NCI-H1092 treated with DMSO at 0.1 percent for 48 hours (cell line): ENCODE data around the gene MYO7A.
A peak's percentile ranks its signal among the peaks of the same experiment; 100 is the strongest.

Experiments used
- DNase-seq: peaks from one replicate; lab custom pipeline; 2025; lab: John Stamatoyannopoulos, UW

MYO7A gene

GRCh38 chr11:77111946-77112345 is 16.1 kb upstream of the MYO7A start:
- DNase-seq, result no peak

DNA sequence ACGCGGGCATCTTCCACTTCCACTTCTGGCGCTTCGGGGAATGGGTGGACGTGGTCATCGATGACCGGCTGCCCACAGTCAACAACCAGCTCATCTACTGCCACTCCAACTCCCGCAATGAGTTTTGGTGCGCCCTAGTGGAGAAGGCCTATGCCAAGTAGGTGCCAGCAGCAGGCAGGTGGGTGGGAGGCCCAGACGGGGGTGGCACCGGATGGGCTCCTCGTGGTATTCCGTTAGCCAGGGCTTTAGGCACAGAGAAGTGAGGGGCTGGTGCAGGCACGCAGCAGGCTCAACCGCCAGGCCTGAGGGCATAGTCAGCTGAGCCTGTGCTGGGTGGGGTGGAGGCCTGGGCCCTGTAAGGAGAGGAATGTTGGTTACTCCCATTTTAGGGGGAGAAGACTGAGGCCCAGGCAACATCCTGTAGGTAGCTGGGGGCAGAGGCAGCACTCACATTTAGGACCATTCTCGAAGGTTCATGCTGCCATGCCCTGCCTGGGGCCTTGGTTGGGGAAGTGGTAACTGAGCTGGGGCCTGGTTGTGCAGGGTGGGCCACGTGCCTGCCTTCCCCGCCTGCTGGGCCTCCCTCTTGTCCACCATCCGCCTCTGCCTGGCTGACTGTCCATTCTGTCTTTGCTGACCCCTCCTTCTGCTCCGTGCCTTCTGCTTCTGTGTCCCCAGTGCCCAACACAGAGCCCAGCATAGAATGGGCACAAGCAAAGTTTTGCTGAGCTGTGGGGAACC is 15.2 kb upstream of the MYO7A start:
- no peak for DNase-seq

DNA sequence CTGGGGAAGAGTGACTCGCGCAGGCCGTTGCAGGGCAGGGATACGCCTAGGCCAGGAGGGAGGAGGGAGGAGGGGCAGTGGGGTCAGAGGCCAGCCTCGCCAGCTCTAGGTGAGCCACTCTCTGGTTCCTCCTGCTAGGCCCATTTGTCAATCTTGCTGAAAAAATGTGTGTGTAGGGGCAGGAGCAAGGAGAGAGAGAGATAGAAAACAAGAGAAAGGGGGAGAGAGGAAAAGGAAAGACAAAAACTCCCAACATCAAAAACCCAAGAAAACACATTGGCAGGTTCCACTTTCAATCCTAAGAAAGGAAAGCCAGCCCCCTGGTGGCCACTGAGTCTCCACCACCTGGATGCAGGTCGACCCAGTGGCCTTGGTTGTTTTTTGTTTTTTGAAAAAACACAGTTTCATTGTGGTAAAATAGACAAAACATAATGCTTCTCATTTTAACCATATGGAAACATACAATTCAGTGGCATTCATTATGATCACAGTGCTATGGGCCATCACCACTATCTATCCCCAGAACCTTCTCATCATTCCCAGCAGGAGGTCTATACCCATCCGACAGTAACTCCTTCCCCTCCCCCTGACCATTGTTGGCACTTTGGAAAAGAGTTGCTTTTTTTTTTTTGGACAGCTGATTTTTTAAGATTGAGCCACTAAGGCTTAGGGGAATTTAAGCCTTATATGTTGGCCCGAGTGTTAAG is 14.5 kb upstream of the MYO7A start:
- DNase-seq, result peak; percentile 63

DNA sequence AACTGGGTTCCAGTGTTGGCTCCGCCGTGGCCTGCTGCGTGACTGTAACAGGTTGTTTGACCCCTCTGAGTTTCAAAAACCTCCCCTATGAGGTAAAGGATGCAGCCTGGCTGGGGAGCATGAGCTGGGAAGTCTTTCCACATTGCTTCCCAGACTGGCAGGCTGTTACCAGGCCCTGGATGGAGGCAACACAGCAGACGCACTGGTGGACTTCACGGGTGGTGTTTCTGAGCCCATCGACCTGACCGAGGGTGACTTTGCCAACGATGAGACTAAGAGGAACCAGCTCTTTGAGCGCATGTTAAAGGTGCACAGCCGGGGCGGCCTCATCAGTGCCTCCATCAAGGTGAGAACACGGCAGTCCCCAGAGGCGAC is 14.0 kb upstream of the MYO7A start:
- DNase-seq, result no peak

- DNase-seq, result no peak
Measured at GRCh38 chr11:77115181-77115611, 12.8 kb upstream of the MYO7A start.

GRCh38 chr11:77115956-77116355 is 12.1 kb upstream of the MYO7A start:
- DNase-seq, result no peak

- peak; percentile 48 for DNase-seq
Measured at GRCh38 chr11:77117492-77117891, 10.6 kb upstream of the MYO7A start.

DNA sequence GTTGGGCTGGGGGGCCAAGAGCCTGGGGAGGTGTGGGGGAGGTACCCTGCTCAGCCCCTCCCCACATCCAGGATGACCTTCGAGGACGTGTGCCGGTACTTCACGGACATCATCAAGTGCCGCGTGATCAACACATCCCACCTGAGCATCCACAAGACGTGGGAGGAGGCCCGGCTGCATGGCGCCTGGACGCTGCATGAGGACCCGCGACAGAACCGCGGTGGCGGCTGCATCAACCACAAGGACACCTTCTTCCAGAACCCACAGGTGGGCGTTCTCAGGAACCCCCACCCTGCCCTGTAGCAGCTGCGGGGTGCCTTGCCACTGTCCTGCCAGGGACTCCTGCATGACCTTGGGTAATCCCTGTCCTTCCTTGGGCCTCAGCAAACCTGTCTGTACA is 10.0 kb upstream of the MYO7A start:
- DNase-seq, result no peak

DNA sequence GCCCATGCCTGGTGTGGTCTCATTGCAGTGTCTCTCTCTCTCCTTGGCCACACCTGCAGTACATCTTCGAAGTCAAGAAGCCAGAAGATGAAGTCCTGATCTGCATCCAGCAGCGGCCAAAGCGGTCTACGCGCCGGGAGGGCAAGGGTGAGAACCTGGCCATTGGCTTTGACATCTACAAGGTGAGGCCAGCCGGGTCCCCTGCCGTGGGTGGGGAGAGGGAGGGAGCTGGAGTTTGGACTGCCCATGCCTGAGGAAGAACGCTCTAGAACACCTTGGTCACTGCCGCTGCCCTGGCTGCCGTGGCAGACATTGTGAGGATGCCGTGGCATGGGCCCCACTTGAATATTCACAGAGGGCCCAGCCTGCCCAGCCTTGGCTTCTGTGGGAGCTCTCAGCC is 9.1 kb upstream of the MYO7A start:
- DNase-seq, result no peak

DNA sequence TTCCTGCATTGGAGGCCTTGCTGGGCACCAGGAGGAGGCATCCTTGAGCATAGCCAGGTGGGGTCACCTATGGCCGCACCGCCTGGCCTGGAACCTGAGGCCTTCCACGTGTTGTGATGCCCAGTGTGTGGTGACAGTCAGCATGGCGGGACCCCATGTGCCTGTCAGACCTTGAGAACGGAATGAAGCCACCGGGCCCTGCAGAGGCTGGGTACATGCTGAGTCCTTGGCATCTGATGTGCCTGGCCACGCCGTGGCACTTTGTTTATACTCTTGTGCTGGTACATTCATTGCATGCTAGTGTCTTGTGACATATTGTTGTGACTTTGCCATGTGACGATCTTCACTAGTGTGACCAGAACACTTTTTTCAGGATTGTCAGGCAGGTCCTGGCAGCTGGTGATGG is 8.5 kb upstream of the MYO7A start:
- no peak for DNase-seq

DNA sequence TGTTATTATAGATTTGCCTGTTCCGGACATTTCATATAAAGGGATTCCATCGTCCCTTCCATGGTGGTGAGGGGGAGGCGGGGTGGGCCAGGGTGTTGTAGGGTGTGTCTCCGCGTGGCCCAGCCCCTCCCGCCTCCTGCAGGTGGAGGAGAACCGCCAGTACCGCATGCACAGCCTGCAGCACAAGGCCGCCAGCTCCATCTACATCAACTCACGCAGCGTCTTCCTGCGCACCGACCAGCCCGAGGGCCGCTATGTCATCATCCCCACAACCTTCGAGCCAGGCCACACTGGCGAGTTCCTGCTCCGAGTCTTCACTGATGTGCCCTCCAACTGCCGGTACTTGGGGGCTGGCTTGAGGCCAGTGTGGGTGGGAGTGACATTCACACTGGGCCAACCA is 7.5 kb upstream of the MYO7A start:
- no peak for DNase-seq

- DNase-seq, result no peak
Measured at GRCh38 chr11:77121096-77121640, 6.9 kb upstream of the MYO7A start.

- no peak for DNase-seq
Measured at GRCh38 chr11:77121876-77122575, 6.0 kb upstream of the MYO7A start.

DNA sequence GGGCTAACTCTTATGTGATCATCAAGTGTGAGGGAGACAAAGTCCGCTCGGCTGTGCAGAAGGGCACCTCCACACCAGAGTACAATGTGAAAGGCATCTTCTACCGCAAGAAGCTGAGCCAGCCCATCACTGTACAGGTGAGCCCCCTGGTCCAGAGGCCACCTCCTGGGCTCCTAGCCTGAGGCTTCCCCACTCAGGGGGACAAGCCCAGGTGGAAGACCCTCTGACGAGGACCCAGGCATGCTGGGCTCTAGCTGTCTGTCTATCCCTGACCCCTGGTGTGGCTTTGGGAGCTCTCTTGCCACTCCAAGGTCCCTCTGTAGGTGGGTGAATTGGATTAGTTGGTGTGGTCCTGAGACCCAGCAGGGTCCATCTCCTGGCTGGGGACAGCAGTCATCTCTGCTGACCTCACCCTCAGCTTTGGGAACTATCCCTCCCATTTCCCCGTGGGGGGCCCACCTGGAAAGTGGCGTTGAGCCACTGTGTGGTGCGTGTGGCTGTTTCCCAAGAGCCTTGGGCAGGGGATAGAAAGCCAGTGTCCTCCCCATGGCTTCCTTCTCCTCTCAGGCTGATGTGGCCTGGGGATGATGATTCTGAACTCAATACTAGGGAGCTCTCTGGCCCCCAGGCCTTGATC is 5.4 kb upstream of the MYO7A start:
- DNase-seq, result no peak

GRCh38 chr11:77123591-77123990 is 4.5 kb upstream of the MYO7A start:
- no peak for DNase-seq

DNA sequence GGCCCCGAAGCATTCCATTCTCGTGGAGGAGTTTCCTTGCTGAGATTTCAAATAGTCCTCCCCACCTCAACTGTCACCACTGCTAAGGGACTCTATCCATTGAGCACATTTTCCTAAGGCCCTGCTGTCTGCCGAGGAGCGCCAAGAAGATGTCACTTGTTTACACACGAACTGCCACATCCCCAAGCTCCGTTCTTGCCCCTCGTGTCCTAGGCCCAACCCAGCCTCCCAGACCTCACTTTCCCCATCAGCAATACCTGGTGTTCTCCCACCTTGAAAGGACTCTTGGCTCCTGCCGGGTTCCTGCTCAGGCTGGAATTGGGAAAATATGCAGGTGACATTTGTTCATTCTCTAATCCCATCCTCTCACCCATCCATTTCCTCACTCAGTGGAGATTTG is 4.0 kb upstream of the MYO7A start:
- DNase-seq, result no peak

DNA sequence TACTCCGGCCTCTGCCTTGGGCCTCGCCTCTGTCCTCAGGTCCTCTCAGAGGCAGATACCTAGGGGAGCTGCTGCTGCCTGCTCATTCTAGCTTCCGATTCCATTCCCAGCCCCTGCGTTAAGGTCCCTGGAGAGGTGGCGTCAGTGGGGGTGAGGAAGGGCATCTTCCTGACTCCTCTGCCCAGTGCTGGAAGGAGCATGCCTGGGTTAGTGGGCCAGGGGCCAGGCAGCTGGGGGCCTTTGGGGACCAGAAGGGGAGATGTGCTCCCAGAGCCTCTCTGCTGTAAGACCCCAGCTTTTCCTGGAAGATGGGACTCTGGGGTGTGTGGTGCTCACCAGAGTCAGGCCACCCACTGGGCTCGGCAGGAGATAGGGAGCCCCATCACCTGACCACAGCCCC is 3.6 kb upstream of the MYO7A start:
- no peak for DNase-seq

DNA sequence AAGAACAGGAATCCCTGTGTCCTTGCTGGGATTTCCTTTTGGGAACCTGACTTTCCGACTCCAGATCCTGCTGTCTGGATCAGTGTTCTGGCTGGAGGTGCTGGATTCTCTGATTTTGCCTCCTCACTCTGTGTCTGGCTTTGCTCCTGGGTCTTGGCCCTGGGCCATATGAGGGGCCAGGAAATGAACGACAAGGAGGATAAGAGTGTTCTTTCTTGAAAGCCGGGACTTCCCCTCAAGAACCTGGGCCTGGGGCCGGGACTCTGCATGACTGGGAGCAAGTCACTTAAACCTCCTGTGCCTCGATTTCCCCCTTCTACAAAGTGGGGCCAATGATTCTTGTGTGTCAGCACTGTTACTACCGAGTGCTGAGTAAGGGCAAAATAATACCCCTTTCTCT is 2.9 kb upstream of the MYO7A start:
- DNase-seq, result no peak

DNA sequence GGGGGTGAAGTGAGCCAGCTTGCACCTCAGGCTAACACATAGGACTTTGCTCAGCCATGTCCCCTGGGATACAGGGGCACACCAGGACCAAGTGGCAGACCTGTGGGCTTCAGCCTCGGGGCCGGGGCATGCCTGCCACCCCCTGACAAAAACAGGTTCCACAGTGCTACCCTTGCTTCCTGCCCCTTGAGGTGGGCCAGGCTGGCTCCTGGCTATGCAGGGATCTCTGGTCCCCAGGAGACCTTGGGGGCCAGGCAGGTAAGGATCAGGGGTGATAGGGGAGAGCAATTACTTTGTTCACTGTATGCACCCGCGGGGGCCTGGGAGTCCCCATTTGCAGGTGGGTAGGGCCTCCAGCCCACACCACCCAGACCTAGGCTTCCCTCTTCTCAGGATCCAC is 2.4 kb upstream of the MYO7A start:
- no peak for DNase-seq

DNA sequence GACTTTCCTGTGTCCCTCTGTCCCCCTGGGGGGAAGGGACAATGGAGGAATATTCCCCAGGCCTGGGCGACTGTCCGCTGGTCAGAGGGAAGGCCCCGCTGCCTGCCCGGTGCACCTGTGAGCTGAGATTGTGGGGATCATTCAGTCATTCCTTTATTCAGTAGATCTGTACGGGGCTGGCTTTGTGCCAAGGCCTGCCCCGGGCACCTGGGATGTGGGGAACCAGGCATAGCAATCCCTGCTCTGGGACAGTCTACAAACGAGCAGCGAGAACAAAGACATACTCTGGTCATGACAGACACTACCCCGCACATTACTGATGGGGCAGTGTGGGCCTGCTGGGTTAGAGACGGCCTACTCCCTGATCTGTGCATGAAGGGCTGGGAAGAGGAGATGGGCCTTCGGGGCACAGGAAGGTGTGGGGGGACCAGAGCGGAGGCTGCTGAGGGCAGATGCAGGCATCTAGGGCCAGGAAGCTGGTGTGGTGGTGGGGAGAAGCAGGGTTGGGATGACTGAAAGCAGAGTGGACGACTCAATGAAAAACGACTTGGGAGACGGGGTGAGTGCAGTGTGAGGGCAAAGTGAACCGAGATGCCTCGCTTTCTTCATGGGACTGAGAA is 1.8 kb upstream of the MYO7A start:
- DNase-seq, result no peak

DNA sequence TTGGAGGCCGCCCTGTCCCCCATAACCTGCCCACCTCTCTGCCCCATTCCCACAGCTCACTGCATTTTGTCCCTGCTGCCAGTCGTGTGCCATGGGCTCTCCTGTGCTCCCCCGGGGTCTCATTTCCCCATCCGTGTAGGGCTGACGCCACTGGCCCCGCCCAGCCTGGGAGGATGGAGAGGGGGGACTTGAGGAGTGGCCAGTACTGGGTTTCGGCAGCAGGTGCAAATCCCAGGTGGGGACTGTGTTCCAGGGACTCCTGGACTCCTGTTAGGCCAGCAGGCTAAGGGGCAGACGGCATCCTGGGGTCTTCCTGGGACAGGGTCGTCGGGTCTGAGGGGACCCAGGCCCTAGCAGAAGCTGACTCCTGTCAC is 1.2 kb upstream of the MYO7A start:
- DNase-seq, result no peak
